MM.1S (cell line): Measurements from ENCODE around the gene SCO1.

ENCODE experiments used
- DNase-seq: peaks from one replicate; pipeline ENCODE4 v3.0.0-alpha.2; 2015
- H2AFZ ChIP-seq: fragments of 300-600 bp; sonication (generic); 2 replicates; pipeline ENCODE4 v1.6.0; 2016; ENCODE audit warnings: antibody characterized with exemption, low read length
- H3F3A ChIP-seq: fragments of 300-600 bp; sonication (generic); 2 replicates; pipeline ENCODE4 v1.6.1; 2016; ENCODE audit warnings: mild to moderate bottlenecking, antibody characterized with exemption, low read length, moderate library complexity, mixed read lengths; ENCODE audit not compliant: insufficient read depth
- H3K27ac ChIP-seq: fragments of 300-600 bp; sonication (generic); 2 replicates; pipeline ENCODE4 v1.5.1; 2016; ENCODE audit warnings: mild to moderate bottlenecking, low read length
- H3K27me3 ChIP-seq: fragments of 300-600 bp; sonication (generic); replicated peaks from 2 replicates; pipeline ENCODE4 v1.6.0; 2016; ENCODE audit warnings: low read length; ENCODE audit not compliant: insufficient read depth
- H3K36me3 ChIP-seq: fragments of 300-600 bp; sonication (generic); replicated peaks from 2 replicates; pipeline ENCODE4 v1.6.1; 2016; ENCODE audit warnings: mild to moderate bottlenecking, low read length, mixed read lengths; ENCODE audit not compliant: insufficient read depth
- H3K4me1 ChIP-seq: fragments of 300-600 bp; sonication (generic); 2 replicates; pipeline ENCODE4 v1.6.1; 2016; ENCODE audit warnings: low read length, mixed read lengths
- H3K4me2 ChIP-seq: fragments of 300-600 bp; sonication (generic); 2 replicates; pipeline ENCODE4 v1.6.0; 2016; ENCODE audit warnings: low read depth, low read length
- H3K4me3 ChIP-seq: fragments of 300-600 bp; sonication (generic); 2 replicates; pipeline ENCODE4 v1.5.1; 2016; ENCODE audit warnings: low read length, mixed read lengths
- H3K79me2 ChIP-seq: fragments of 300-600 bp; sonication (generic); 2 replicates; pipeline ENCODE4 v1.6.1; 2016; ENCODE audit warnings: mixed run types, low read length, mixed read lengths
- H3K9ac ChIP-seq: fragments of 300-600 bp; sonication (generic); 2 replicates; pipeline ENCODE4 v1.6.1; 2016; ENCODE audit warnings: low read length, mixed read lengths
- H3K9me2 ChIP-seq: fragments of 300-600 bp; sonication (generic); replicated peaks from 2 replicates; pipeline ENCODE4 v1.6.1; 2016; ENCODE audit warnings: mild to moderate bottlenecking, low read length, mixed read lengths; ENCODE audit not compliant: insufficient read depth
- H3K9me3 ChIP-seq: fragments of 300-600 bp; sonication (generic); replicated peaks from 2 replicates; pipeline ENCODE4 v1.6.1; 2016; ENCODE audit warnings: mild to moderate bottlenecking, low read length, mixed read lengths; ENCODE audit not compliant: insufficient read depth
- H4K20me1 ChIP-seq: fragments of 300-600 bp; sonication (generic); 2 replicates; pipeline ENCODE4 v1.6.1; 2016; ENCODE audit warnings: mild to moderate bottlenecking, low read length, moderate library complexity, mixed read lengths; ENCODE audit not compliant: insufficient read depth
- EZH2 ChIP-seq: fragments of 300-600 bp; sonication (generic); optimal IDR thresholded peaks from 2 replicates; pipeline ENCODE3; 2017; ENCODE audit warnings: low read depth, mild to moderate bottlenecking, antibody characterized with exemption, low read length, mixed read lengths
- EZH2phosphoT487 ChIP-seq: fragments of 300-600 bp; sonication (generic); IDR thresholded peaks from 2 replicates; pipeline ENCODE4 v1.6.1; 2018; ENCODE audit warnings: antibody characterized with exemption, low read length
- TF ChIP-seq, protein P1 (sequence below): fragments of 300-600 bp; sonication (generic); IDR thresholded peaks from 2 replicates; pipeline ENCODE4 v1.5.1; 2016; ENCODE audit warnings: antibody characterized with exemption, low read length, mixed read lengths

The SCO1 gene

GRCh38 chr17:10729334-10730193 lies 32.2 kb upstream of the SCO1 start, which contains the start of gene TMEM220:
Gene TMEM220, minus strand, starts transcription at chr17:10730023. Its CDS starts 172 bp downstream, at chr17:10729851.
- Histone ChIP-seq H3K9me2 (no peaks in the 10 kb centered on the region), H3K4me1 (no peaks in the 10 kb centered on the region), H3K27ac (no peak within 1 kb of the TSS), H4K20me1 (no peaks in the 10 kb centered on the region), H3K4me2 (peak within 1 kb of the TSS; percentile 74), H3K9me3 (no peaks in the 10 kb centered on the region), H3F3A (no peaks in the 10 kb centered on the region), H3K27me3 (no peaks in the 10 kb centered on the region; the same call in 1 of the 2 replicates), H3K79me2 (no peaks in the 10 kb centered on the region), H3K9ac (peak within 1 kb of the TSS; percentile 18; the same call in 1 of the 2 replicates), H2AFZ (peak within 1 kb of the TSS; percentile 61; the same call in 1 of the 2 replicates), H3K4me3 (peak within 1 kb of the TSS; percentile 61), H3K36me3 (no peaks in the 10 kb centered on the region)
- no peak for TF ChIP-seq EZH2
- peak; percentile 10 for DNase-seq

GRCh38 chr17:10728331-10728892 lies 31.1 kb upstream of the SCO1 start:
- no peaks in the 10 kb centered on the region for H3F3A ChIP-seq
- no peak overlapping the region for H3K4me3 ChIP-seq
- H3K79me2 ChIP-seq = no peaks in the 10 kb centered on the region
- DNase-seq = no peak
- H3K9ac ChIP-seq = no peak overlapping the region
- H3K4me2 ChIP-seq = no peak overlapping the region
- no peak overlapping the region for H2AFZ ChIP-seq
- H3K9me3 ChIP-seq = no peaks in the 10 kb centered on the region
- no peaks in the 10 kb centered on the region for H3K4me1 ChIP-seq
- no peaks in the 10 kb centered on the region; the same call in 1 of the 2 replicates for H3K27me3 ChIP-seq
- TF ChIP-seq EZH2 = no peak
- TF ChIP-seq, protein P1, sequence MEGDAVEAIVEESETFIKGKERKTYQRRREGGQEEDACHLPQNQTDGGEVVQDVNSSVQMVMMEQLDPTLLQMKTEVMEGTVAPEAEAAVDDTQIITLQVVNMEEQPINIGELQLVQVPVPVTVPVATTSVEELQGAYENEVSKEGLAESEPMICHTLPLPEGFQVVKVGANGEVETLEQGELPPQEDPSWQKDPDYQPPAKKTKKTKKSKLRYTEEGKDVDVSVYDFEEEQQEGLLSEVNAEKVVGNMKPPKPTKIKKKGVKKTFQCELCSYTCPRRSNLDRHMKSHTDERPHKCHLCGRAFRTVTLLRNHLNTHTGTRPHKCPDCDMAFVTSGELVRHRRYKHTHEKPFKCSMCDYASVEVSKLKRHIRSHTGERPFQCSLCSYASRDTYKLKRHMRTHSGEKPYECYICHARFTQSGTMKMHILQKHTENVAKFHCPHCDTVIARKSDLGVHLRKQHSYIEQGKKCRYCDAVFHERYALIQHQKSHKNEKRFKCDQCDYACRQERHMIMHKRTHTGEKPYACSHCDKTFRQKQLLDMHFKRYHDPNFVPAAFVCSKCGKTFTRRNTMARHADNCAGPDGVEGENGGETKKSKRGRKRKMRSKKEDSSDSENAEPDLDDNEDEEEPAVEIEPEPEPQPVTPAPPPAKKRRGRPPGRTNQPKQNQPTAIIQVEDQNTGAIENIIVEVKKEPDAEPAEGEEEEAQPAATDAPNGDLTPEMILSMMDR = no peak
- no peak for TF ChIP-seq EZH2phosphoT487
- no peaks in the 10 kb centered on the region for H3K36me3 ChIP-seq
- H4K20me1 ChIP-seq = no peaks in the 10 kb centered on the region
- no peaks in the 10 kb centered on the region for H3K9me2 ChIP-seq
- H3K27ac ChIP-seq = no peak overlapping the region

DNA sequence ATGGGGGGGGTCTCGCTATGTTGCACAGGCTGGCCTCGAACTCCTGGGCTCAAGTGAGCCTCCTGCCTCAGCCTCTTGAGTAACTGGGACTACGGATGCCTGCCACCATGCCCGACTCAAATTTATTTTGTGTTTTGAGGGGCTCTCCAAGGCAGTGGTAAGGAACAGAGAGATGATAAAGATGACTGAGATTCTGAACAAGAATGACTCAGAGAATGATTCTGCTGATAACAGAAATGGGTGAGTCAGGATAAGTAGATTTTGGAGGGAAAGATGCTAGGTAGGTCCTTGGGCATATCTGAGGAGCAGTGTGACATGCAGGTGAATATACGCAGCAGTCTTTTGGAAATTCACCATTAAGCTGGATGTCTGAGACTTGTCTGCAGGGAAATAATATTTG lies 29.9 kb upstream of the SCO1 start:
- Histone ChIP-seq H3K27me3 (no peaks in the 10 kb centered on the region; the same call in 1 of the 2 replicates), H3K27ac (no peak overlapping the region), H3K9me2 (no peaks in the 10 kb centered on the region), H3K79me2 (no peaks in the 10 kb centered on the region), H3F3A (no peaks in the 10 kb centered on the region), H3K36me3 (no peaks in the 10 kb centered on the region), H2AFZ (no peak overlapping the region), H3K4me1 (no peaks in the 10 kb centered on the region), H3K9ac (no peak overlapping the region), H3K9me3 (no peaks in the 10 kb centered on the region), H4K20me1 (no peaks in the 10 kb centered on the region), H3K4me3 (no peak overlapping the region), H3K4me2 (no peak overlapping the region)
- TF ChIP-seq EZH2 (no peak), EZH2phosphoT487 (no peak)
- TF ChIP-seq, protein P1 = no peak
- DNase-seq = no peak

DNA sequence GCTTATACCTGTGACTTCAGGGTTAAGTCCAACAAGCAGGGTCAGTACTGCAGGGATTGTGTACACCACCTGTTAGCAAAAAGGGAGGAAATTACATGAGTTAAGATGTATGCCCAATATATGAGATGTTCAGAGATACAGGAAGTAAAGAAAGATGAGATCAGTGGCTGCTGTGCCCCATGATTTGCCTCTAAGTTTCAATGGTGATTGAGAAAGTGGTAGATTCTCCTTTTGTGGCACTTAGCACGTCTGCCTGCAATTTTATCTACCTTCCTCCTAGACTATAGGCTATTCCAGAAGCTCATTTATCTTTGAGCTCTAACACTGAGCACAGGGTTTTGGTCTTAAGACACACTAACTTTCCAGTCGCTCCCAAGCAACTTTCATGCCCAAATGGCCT lies 28.9 kb upstream of the SCO1 start:
- no peak overlapping the region for H2AFZ ChIP-seq
- H3K4me2 ChIP-seq = no peak overlapping the region
- TF ChIP-seq EZH2 = no peak
- no peak for TF ChIP-seq EZH2phosphoT487
- TF ChIP-seq, protein P1 = no peak
- H3K27ac ChIP-seq = no peak overlapping the region
- no peaks in the 10 kb centered on the region for H3K79me2 ChIP-seq
- H3K27me3 ChIP-seq = no peaks in the 10 kb centered on the region; the same call in 1 of the 2 replicates
- no peaks in the 10 kb centered on the region for H3K9me3 ChIP-seq
- no peaks in the 10 kb centered on the region for H3F3A ChIP-seq
- no peak for DNase-seq
- no peaks in the 10 kb centered on the region for H3K4me1 ChIP-seq
- H3K9me2 ChIP-seq = no peaks in the 10 kb centered on the region
- H3K4me3 ChIP-seq = no peak overlapping the region
- no peaks in the 10 kb centered on the region for H3K36me3 ChIP-seq
- no peak overlapping the region for H3K9ac ChIP-seq
- H4K20me1 ChIP-seq = no peaks in the 10 kb centered on the region
